H1 (cell line): ENCODE results near the gene TRIM7. TPM values are rescaled to one million over a fixed set of nuclear protein-coding genes. Genes with fewer than 3 reads are reported as not detected.

Experiments used
- ASH2L ChIP-seq: fragments of 200-600, 300-600 bp; sonication (generic); IDR thresholded peaks from one replicate; pipeline ENCODE4 v1.7.1; 2017; ENCODE audit warnings: low read length
- ATF2 ChIP-seq: IDR thresholded peaks from 2 replicates; pipeline ENCODE4 v1.6.1; 2012; ENCODE audit warnings: low read length, inconsistent platforms
- CEBPB ChIP-seq: IDR thresholded peaks from 2 replicates; pipeline ENCODE4 v1.6.1; 2012; ENCODE audit warnings: low read depth, low read length
- CHD1 ChIP-seq: IDR thresholded peaks from 2 replicates; pipeline ENCODE4 v1.6.1; 2012; ENCODE audit warnings: low read depth, low read length, improper control_type of control experiment
- CTBP2 ChIP-seq: IDR thresholded peaks from 2 replicates; pipeline ENCODE4 v1.7.0; 2011; ENCODE audit warnings: borderline replicate concordance, mild to moderate bottlenecking, moderate library complexity, mixed read lengths, low read length; ENCODE audit not compliant: insufficient read depth, insufficient read length
- CTCF ChIP-seq, 3 experiments: IDR thresholded peaks; 1 replicate in 2 of 3; 2 replicates in 1 of 3; pipeline versions ENCODE4 v1.5.1 to v1.6.1; 2011; ENCODE audit warnings: low read length in 3 of 3, mild to moderate bottlenecking in 3 of 3, inconsistent platforms in 2 of 3, low read depth in 1 of 3, moderate library complexity in 1 of 3; ENCODE audit not compliant: insufficient read depth in 1 of 3; ENCODE audit errors: control extremely low read depth in 1 of 3
- GABPA ChIP-seq: IDR thresholded peaks from 2 replicates; pipeline ENCODE4 v1.6.1; 2011; ENCODE audit warnings: mild to moderate bottlenecking, low read length, moderate library complexity, borderline replicate concordance; ENCODE audit not compliant: insufficient read depth
- HDAC2 ChIP-seq, 2 experiments: fragments of 300-600 bp in 1 of 2; sonication (generic) in 1 of 2; IDR thresholded peaks; 2 replicates each; pipeline ENCODE4 v1.6.1; 2011 to 2012; ENCODE audit warnings: low read depth in 2 of 2, low read length in 2 of 2, mild to moderate bottlenecking in 2 of 2, moderate library complexity in 2 of 2, borderline replicate concordance in 1 of 2, inconsistent platforms in 1 of 2
- JUND ChIP-seq: IDR thresholded peaks from 2 replicates; pipeline ENCODE4 v1.6.1; 2011; ENCODE audit warnings: mild to moderate bottlenecking, improper control_type of control experiment, low read length
- NRF1 ChIP-seq: IDR thresholded peaks from 2 replicates; pipeline ENCODE4 v1.6.1; 2011; ENCODE audit warnings: mild to moderate bottlenecking, low read depth, low read length, improper control_type of control experiment
- POLR2A ChIP-seq, 2 experiments: IDR thresholded peaks; 1 replicate in 1 of 2; 2 replicates in 1 of 2; pipeline ENCODE4 v1.6.1; 2011; ENCODE audit warnings: low read depth in 2 of 2, low read length in 2 of 2, mild to moderate bottlenecking in 2 of 2; ENCODE audit errors: control extremely low read depth in 1 of 2
- POLR2AphosphoS5 ChIP-seq: IDR thresholded peaks from 2 replicates; pipeline ENCODE4 v1.6.1; 2011; ENCODE audit warnings: low read depth, low read length
- POU5F1 ChIP-seq: IDR thresholded peaks from 2 replicates; pipeline ENCODE4 v1.6.1; 2011; ENCODE audit warnings: low read depth, mild to moderate bottlenecking, low read length, moderate library complexity
- RAD21 ChIP-seq, 2 experiments: IDR thresholded peaks in 1 of 2; conservative IDR thresholded peaks in 1 of 2; 2 replicates each; pipeline ENCODE4 v1.6.1; 2011; ENCODE audit warnings: low read depth in 2 of 2, low read length in 2 of 2, improper control_type of control experiment in 1 of 2, inconsistent platforms in 1 of 2, mild to moderate bottlenecking in 1 of 2, moderate library complexity in 1 of 2
- SIN3A ChIP-seq, 2 experiments: IDR thresholded peaks in 1 of 2; conservative IDR thresholded peaks in 1 of 2; 2 replicates each; pipeline ENCODE4 v1.6.1; 2011 to 2012; ENCODE audit warnings: low read length in 2 of 2, improper control_type of control experiment in 1 of 2, low read depth in 1 of 2, mild to moderate bottlenecking in 1 of 2
- SIRT6 ChIP-seq: IDR thresholded peaks from one replicate; pipeline ENCODE4 v1.7.1; 2012; ENCODE audit warnings: low read length, inconsistent platforms
- SP1 ChIP-seq: IDR thresholded peaks from 2 replicates; pipeline ENCODE4 v1.6.1; 2011; ENCODE audit warnings: low read depth, low read length
- TAF1 ChIP-seq: IDR thresholded peaks from 2 replicates; pipeline ENCODE4 v1.6.1; 2011; ENCODE audit warnings: mild to moderate bottlenecking, low read depth, low read length
- TBP ChIP-seq: IDR thresholded peaks from 2 replicates; pipeline ENCODE4 v1.6.1; 2011; ENCODE audit warnings: low read depth, low read length, improper control_type of control experiment
- polyA plus RNA-seq, 7 experiments: library from polyadenylated mRNA; depleted of rRNA in 3 of 7; stranded (reverse) in 5 of 7; unstranded in 2 of 7; fragments of >200 nt in 5 of 7; fragments of 200-250 nt in 2 of 7; gene quantifications; 1 replicate in 5 of 7; 2 replicates in 1 of 7; 4 replicates in 1 of 7; pipeline versions ENCODE4 v1.2.1 to v1.2.3, GENCODE V29; 2011 to 2013; ENCODE audit warnings: missing spikeins in 2 of 7, mixed read lengths in 2 of 7
- total RNA-seq: library from RNA; stranded (reverse); fragmentation: NEBNext Ultra II Directional; extraction: Animal tissue kit (Norgen Biotek cat#: 25700); gene quantifications from 2 replicates; pipeline ENCODE4 v1.2.1, GENCODE V29; 2021

The TRIM7 gene
- total and polyA plus RNA-seq, 2 of the 8 experiments (the other 6 are each of a cell fraction or from before 2014, with no cell fraction given): 0.36 to 0.47 TPM

- TF ChIP-seq GABPA (peak; percentile 94), CTBP2 (peak; percentile 37), ASH2L (peak; percentile 72), CEBPB (no peak), SP1 (0 out of 2 replicates have a peak, but pooled peaks have one; percentile 49), JUND (no peak; the same call in 1 of the 2 replicates), TAF1 (peak; percentile 88), NRF1 (no peak), SIN3A (conservative IDR thresholded peaks at IDR 0.05 in 1 of 2, IDR thresholded peaks at IDR 0.05 in 1 of 2; ENCODE audit: low read depth in 1 of 2, low read length in 2 of 2) (peak; percentile 65 to 79; a peak in 1 of 4 replicates), CHD1 (0 out of 2 replicates have a peak, but pooled peaks have one; percentile 27), POLR2A (IDR thresholded peaks at IDR 0.05; ENCODE audit: control extremely low read depth in 1 of 2, low read depth in 2 of 2, low read length in 2 of 2) (peak in 1 of 2 experiments; percentile 88; a peak in 2 of 3 replicates), HDAC2 (IDR thresholded peaks at IDR 0.05; ENCODE audit: borderline replicate concordance in 1 of 2, low read depth in 2 of 2, low read length in 2 of 2) (0 out of 4 replicates have a peak, but pooled peaks of 1 of the 2 experiments have one; percentile 13), POU5F1 (no peak), CTCF (IDR thresholded peaks at IDR 0.05; ENCODE audit: control extremely low read depth in 1 of 3, insufficient read depth in 1 of 3, low read depth in 1 of 3, low read length in 3 of 3) (peak in 1 of 3 experiments; percentile 5; a peak in 1 of 4 replicates), TBP (peak; percentile 84), ATF2 (no peak), POLR2AphosphoS5 (peak; percentile 88; the same call in 1 of the 2 replicates), SIRT6 (peak; percentile 83), RAD21 (IDR thresholded peaks at IDR 0.05 in 1 of 2, conservative IDR thresholded peaks at IDR 0.05 in 1 of 2; ENCODE audit: low read depth in 2 of 2, low read length in 2 of 2) (0 out of 4 replicates have a peak, but pooled peaks of 1 of the 2 experiments have one; percentile 14)
Measured at GRCh38 chr5:181223058-181223728, 18.2 kb upstream of the TRIM7 start, which contains the start of gene TRIM41 (continued).
